Activated T-helper 1 cell treated with anti-CD3 and anti-CD28 coated beads, Interleukin-12 subunit alpha, Interleukin-12 subunit beta, Interleukin-2, Interleukin-4 antibody, amounts not matched to agents 30 ng/mL and 10 ng/mL and 1 ng/mL, durations not matched to agents 14 hours and 24 hours and 36 hours (primary cell): ENCODE data around the gene IL26. TPM values are rescaled to one million over a fixed set of nuclear protein-coding genes. Genes with fewer than 3 reads are reported as not detected.

Source experiments
- DNase-seq: peaks from one replicate; pipeline ENCODE4 v3.0.0; 2021; ENCODE audit warnings: low spot score
- H3K27ac Mint-ChIP-seq: one replicate; pipeline ENCODE4 v1.8.0; 2021; ENCODE audit warnings: mild to moderate bottlenecking, mixed read lengths
- H3K27me3 Mint-ChIP-seq: one replicate; pipeline ENCODE4 v1.8.0; 2022; ENCODE audit warnings: mild to moderate bottlenecking, moderate library complexity, mixed read lengths; ENCODE audit not compliant: insufficient read depth
- H3K36me3 Mint-ChIP-seq: one replicate; pipeline ENCODE4 v1.8.0; 2021; ENCODE audit warnings: low read depth, mixed read lengths
- H3K4me1 Mint-ChIP-seq: one replicate; pipeline ENCODE4 v1.8.0; 2021; ENCODE audit warnings: low read depth, mixed read lengths
- H3K4me3 Mint-ChIP-seq: one replicate; pipeline ENCODE4 v1.8.0; 2021; ENCODE audit warnings: mild to moderate bottlenecking, moderate library complexity, mixed read lengths
- H3K9me3 Mint-ChIP-seq: one replicate; pipeline ENCODE4 v1.8.0; 2021; ENCODE audit warnings: mixed read lengths
- intact Hi-C: fragments of 100-400 bp; cut with micrococcal nuclease; formaldehyde crosslinking; loops from one replicate; pipeline ENCODE4 v1.15.1; 2024
- total RNA-seq: library from RNA; stranded (reverse); gene quantifications from 2 replicates; pipeline ENCODE4 v1.2.3, GENCODE V29; 2022

IL26 gene
- total RNA-seq, 1 donor from 2014 or later, result 6.9 TPM

DNA sequence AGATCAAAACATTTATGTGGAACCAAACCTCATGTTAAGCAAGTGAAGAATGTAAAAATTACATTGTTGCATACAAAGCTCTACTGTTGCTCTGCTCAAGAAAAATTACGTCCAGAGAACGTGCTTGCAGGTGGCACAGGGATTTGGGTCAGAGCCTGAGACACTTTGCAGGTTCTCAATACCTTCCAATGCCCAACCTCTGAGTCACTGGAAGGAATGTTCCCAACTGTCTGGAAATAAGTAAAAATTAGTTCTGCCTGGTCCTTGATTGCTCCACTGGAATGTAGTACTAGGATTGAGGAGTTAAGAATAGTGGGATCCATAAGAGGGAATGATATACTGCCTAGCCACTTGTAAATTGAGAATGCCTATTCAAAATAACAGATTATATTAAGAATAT is 63.2 kb downstream of the IL26 start:
- intact Hi-C loops, result loop anchor here (2.0 to 5.0 kb wide), 5 partner anchors 18 to 530 kb away; no protein-coding TSS in a partner anchor
- H3K4me1 Mint-ChIP-seq, result peaks cover 70% of the 10 kb centered on the region
- no peak for DNase-seq
- H3K4me3 Mint-ChIP-seq, result peak overlapping the region; percentile 61
- peak overlapping the region; percentile 35 for H3K27ac Mint-ChIP-seq
- no peaks in the 10 kb centered on the region for H3K27me3 Mint-ChIP-seq
- H3K36me3 Mint-ChIP-seq, result peaks cover 22% of the 10 kb centered on the region
- peaks cover 7% of the 10 kb centered on the region for H3K9me3 Mint-ChIP-seq

- no peaks in the 10 kb centered on the region for H3K27me3 Mint-ChIP-seq
- H3K36me3 Mint-ChIP-seq, result peaks cover 42% of the 10 kb centered on the region
- H3K4me1 Mint-ChIP-seq, result peaks cover 68% of the 10 kb centered on the region
- H3K9me3 Mint-ChIP-seq, result no peaks in the 10 kb centered on the region
- intact Hi-C loops, result loop anchor here (1.0 to 5.0 kb wide), 8 partner anchors 31 to 802 kb away; no protein-coding TSS in a partner anchor
- H3K4me3 Mint-ChIP-seq, result peak within 1 kb of the TSS; percentile 91
- H3K27ac Mint-ChIP-seq, result peak within 1 kb of the TSS; percentile 88
- peak; percentile 48 for DNase-seq
These were observed 65.8 kb downstream of the IL26 start, which contains the start of gene IFNG for GRCh38 chr12:68159681-68160304. Gene IFNG (minus strand): TSS chr12:68159740. CDS start chr12:68159615, 125 bp downstream.

DNA sequence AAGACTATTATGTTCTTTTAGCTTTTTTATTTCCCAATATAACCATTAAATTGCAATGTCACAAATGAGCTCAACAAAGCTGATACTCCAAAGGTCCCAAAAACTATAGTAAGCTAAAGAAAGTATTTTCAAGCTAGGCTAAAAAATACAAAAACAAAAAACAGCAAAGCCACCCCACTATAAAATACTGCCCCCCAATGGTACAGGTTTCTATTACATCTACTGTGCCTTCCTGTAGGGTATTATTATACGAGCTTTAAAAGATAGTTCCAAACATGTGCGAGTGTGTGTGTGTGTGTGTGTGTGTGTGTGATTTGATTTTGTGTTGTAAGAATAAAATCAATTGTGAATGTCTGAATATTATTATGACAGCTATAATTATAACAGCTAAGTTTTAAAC is 67.2 kb downstream of the IL26 start:
- H3K4me3 Mint-ChIP-seq, result peak overlapping the region; percentile 91
- peaks cover 53% of the 10 kb centered on the region for H3K36me3 Mint-ChIP-seq
- intact Hi-C loops, result loop anchor here (1.0 to 5.0 kb wide), 5 partner anchors 64 to 801 kb away; no protein-coding TSS in a partner anchor
- no peaks in the 10 kb centered on the region for H3K27me3 Mint-ChIP-seq
- no peaks in the 10 kb centered on the region for H3K9me3 Mint-ChIP-seq
- DNase-seq, result no peak
- peaks cover 65% of the 10 kb centered on the region for H3K4me1 Mint-ChIP-seq
- peak overlapping the region; percentile 87 for H3K27ac Mint-ChIP-seq

DNA sequence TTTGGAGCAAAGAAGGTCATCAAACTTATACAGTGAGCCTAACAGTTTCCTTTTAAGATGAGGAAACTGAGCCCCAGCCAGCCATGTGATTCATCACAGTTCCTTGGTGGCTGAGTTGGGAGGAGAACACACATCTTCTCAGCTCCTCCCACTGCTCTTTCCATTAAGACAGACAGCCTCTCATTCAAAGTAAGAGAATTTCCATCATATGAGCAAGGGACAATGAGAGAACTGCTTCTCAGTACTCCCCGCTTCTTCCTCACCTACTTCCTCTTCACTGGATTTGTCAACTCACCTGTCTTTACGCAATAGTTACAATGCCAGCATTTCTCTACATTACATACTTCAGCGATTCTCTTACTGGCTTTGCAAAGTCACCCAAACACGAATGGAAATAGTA is 68.2 kb downstream of the IL26 start:
- intact Hi-C loops, result loop anchor here (1.0 to 5.0 kb wide), 5 partner anchors 17 to 800 kb away; no protein-coding TSS in a partner anchor
- Mint-ChIP-seq H3K27ac (peak overlapping the region; percentile 87), H3K9me3 (no peaks in the 10 kb centered on the region), H3K4me1 (peaks cover 65% of the 10 kb centered on the region), H3K36me3 (peaks cover 62% of the 10 kb centered on the region), H3K27me3 (no peaks in the 10 kb centered on the region), H3K4me3 (peak overlapping the region; percentile 91)
- no peak for DNase-seq

DNA sequence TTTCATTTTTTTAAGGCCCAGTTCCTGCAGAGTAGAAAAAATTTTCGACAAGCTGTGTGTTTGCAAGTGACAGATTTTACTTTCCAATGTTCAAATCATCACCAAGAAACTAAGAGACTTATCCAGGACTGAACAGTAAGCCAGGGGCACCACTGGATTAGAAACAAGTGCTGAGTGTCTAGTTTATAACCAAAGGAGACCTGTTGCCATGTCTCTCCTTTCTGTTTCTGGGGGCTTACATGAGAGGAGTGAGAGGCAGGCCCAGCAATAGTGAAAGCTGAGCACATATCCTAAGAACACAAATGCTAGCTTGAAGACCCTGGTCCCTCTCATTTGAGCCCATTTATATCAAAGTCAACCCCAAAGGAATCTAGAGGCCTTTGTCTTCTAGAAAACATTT is 69.0 kb downstream of the IL26 start:
- intact Hi-C loops, result loop anchor here (1.0 to 5.0 kb wide), 5 partner anchors 16 to 799 kb away; no protein-coding TSS in a partner anchor
- Mint-ChIP-seq H3K4me1 (peaks cover 61% of the 10 kb centered on the region), H3K4me3 (peak overlapping the region; percentile 91), H3K27ac (peak overlapping the region; percentile 87), H3K36me3 (peaks cover 67% of the 10 kb centered on the region), H3K9me3 (no peaks in the 10 kb centered on the region), H3K27me3 (no peaks in the 10 kb centered on the region)
- no peak for DNase-seq

DNA sequence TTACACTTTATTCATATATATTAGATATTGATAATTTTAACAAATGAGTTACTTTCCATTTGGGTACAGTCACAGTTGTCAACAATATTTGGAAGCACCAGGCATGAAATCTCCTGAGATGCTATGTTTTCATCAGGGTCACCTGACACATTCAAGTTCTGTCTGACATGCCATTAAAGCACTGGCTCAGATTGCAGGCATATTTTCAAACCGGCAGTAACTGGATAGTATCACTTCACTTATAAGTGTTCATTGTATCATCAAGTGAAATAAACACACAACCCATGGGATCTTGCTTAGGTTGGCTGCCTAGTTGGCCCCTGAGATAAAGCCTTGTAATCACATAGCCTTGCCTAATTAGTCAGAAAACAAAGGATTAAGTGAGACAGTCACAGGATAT is 70.8 kb downstream of the IL26 start:
- no peak for DNase-seq
- intact Hi-C loops, result loop anchor here (5.0 kb wide), 2 partner anchors 502 to 797 kb away; no protein-coding TSS in a partner anchor
- Mint-ChIP-seq H3K9me3 (peaks cover 4% of the 10 kb centered on the region), H3K36me3 (peaks cover 75% of the 10 kb centered on the region), H3K4me3 (peak overlapping the region; percentile 58), H3K4me1 (peaks cover 63% of the 10 kb centered on the region), H3K27me3 (no peaks in the 10 kb centered on the region), H3K27ac (peak overlapping the region; percentile 59)

Other genes starting within 250 kb of the IL26 start
- gene IFNG-AS1, start 236.4 kb downstream of the IL26 start, total RNA-seq, result 0.41 and 0.83 TPM in 2 replicates
- gene IFNG, start 66.1 kb downstream of the IL26 start, total RNA-seq, result 2,121 and 2,175 TPM in 2 replicates
- gene IL22, start 27.8 kb upstream of the IL26 start, total RNA-seq, result 3.4 TPM in 2 replicates
- gene MDM1, start 106.6 kb upstream of the IL26 start, total RNA-seq, result 26.8 and 29.9 TPM in 2 replicates